ENCODE results near the gene PACRG.

Gene PACRG

GRCh38 chr6:163001330-163001729 lies 273.6 kb downstream of the PACRG start:
- Histone ChIP-seq H3K4me3 (ENCODE audit: insufficient read depth, low read length, poor library complexity, severe bottlenecking) (no peak overlapping the region), H3K9me3 (ENCODE audit: insufficient read depth, low read length) (no peaks in the 10 kb centered on the region), H3K9me2 (replicated peaks; ENCODE audit: insufficient read depth, low read length) (no peaks in the 10 kb centered on the region), H3K79me2 (ENCODE audit: insufficient read depth, low read length) (no peaks in the 10 kb centered on the region), H3K4me2 (ENCODE audit: low read depth, low read length, poor library complexity, severe bottlenecking) (no peak overlapping the region), H3K36me3 (ENCODE audit: low read length) (no peaks in the 10 kb centered on the region), H3K27ac (ENCODE audit: low read depth, low read length) (no peak overlapping the region), H4K20me1 (ENCODE audit: low read depth, low read length) (no peaks in the 10 kb centered on the region), H3K27me3 (ENCODE audit: low read length) (no peaks in the 10 kb centered on the region), H2AFZ (ENCODE audit: low read depth, low read length, severe bottlenecking) (no peak overlapping the region), H3K9ac (ENCODE audit: low read length) (no peak overlapping the region), H3F3A (ENCODE audit: insufficient read depth) (no peaks in the 10 kb centered on the region)
- TF ChIP-seq, protein P1, sequence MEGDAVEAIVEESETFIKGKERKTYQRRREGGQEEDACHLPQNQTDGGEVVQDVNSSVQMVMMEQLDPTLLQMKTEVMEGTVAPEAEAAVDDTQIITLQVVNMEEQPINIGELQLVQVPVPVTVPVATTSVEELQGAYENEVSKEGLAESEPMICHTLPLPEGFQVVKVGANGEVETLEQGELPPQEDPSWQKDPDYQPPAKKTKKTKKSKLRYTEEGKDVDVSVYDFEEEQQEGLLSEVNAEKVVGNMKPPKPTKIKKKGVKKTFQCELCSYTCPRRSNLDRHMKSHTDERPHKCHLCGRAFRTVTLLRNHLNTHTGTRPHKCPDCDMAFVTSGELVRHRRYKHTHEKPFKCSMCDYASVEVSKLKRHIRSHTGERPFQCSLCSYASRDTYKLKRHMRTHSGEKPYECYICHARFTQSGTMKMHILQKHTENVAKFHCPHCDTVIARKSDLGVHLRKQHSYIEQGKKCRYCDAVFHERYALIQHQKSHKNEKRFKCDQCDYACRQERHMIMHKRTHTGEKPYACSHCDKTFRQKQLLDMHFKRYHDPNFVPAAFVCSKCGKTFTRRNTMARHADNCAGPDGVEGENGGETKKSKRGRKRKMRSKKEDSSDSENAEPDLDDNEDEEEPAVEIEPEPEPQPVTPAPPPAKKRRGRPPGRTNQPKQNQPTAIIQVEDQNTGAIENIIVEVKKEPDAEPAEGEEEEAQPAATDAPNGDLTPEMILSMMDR (IDR thresholded peaks at IDR 0.05; ENCODE audit: insufficient read depth, low read length, poor library complexity, severe bottlenecking): no peak
- TF ChIP-seq EZH2phosphoT487 (conservative IDR thresholded peaks at IDR 0.05; ENCODE audit: low read length): no peak

GRCh38 chr6:163008186-163008585 lies 280.4 kb downstream of the PACRG start:
- H3K27ac ChIP-seq (ENCODE audit: low read depth, low read length): no peak overlapping the region
- H2AFZ ChIP-seq (ENCODE audit: low read depth, low read length, severe bottlenecking): no peak overlapping the region
- TF ChIP-seq EZH2phosphoT487 (conservative IDR thresholded peaks at IDR 0.05; ENCODE audit: low read length): no peak
- TF ChIP-seq, protein P1 (IDR thresholded peaks at IDR 0.05; ENCODE audit: insufficient read depth, low read length, poor library complexity, severe bottlenecking): no peak
- no peak overlapping the region for H3K9ac ChIP-seq (ENCODE audit: low read length)
- no peaks in the 10 kb centered on the region for H3K9me2 ChIP-seq (replicated peaks; ENCODE audit: insufficient read depth, low read length)
- no peaks in the 10 kb centered on the region for H3K9me3 ChIP-seq (ENCODE audit: insufficient read depth, low read length)
- no peaks in the 10 kb centered on the region for H3K36me3 ChIP-seq (ENCODE audit: low read length)
- H3K79me2 ChIP-seq (ENCODE audit: insufficient read depth, low read length): no peaks in the 10 kb centered on the region
- no peaks in the 10 kb centered on the region; the same call in 1 of the 2 replicates for H4K20me1 ChIP-seq (ENCODE audit: low read depth, low read length)
- H3K4me2 ChIP-seq (ENCODE audit: low read depth, low read length, poor library complexity, severe bottlenecking): no peak overlapping the region
- H3K4me3 ChIP-seq (ENCODE audit: insufficient read depth, low read length, poor library complexity, severe bottlenecking): no peak overlapping the region
- no peaks in the 10 kb centered on the region for H3K27me3 ChIP-seq (ENCODE audit: low read length)
- no peaks in the 10 kb centered on the region for H3F3A ChIP-seq (ENCODE audit: insufficient read depth)

- no peaks in the 10 kb centered on the region for H3K36me3 ChIP-seq (ENCODE audit: low read length)
- no peaks in the 10 kb centered on the region for H3K79me2 ChIP-seq (ENCODE audit: insufficient read depth, low read length)
- no peaks in the 10 kb centered on the region; the same call in 1 of the 2 replicates for H4K20me1 ChIP-seq (ENCODE audit: low read depth, low read length)
- H2AFZ ChIP-seq (ENCODE audit: low read depth, low read length, severe bottlenecking): no peak overlapping the region
- no peak overlapping the region for H3K27ac ChIP-seq (ENCODE audit: low read depth, low read length)
- no peaks in the 10 kb centered on the region for H3K9me3 ChIP-seq (ENCODE audit: insufficient read depth, low read length)
- H3K27me3 ChIP-seq (ENCODE audit: low read length): no peaks in the 10 kb centered on the region
- H3K4me3 ChIP-seq (ENCODE audit: insufficient read depth, low read length, poor library complexity, severe bottlenecking): no peak overlapping the region
- H3K4me2 ChIP-seq (ENCODE audit: low read depth, low read length, poor library complexity, severe bottlenecking): no peak overlapping the region
- no peaks in the 10 kb centered on the region for H3F3A ChIP-seq (ENCODE audit: insufficient read depth)
- H3K9ac ChIP-seq (ENCODE audit: low read length): no peak overlapping the region
- no peaks in the 10 kb centered on the region for H3K9me2 ChIP-seq (replicated peaks; ENCODE audit: insufficient read depth, low read length)
- TF ChIP-seq, protein P1 (IDR thresholded peaks at IDR 0.05; ENCODE audit: insufficient read depth, low read length, poor library complexity, severe bottlenecking): no peak
- TF ChIP-seq EZH2phosphoT487 (conservative IDR thresholded peaks at IDR 0.05; ENCODE audit: low read length): no peak
Measured at GRCh38 chr6:163008626-163009025, 280.9 kb downstream of the PACRG start.
